Naive thymus-derived CD4-positive, alpha-beta T cell (primary cell): Measurements from ENCODE around the gene ANO1. TPM values are rescaled to one million over a fixed set of nuclear protein-coding genes. Genes with fewer than 3 reads are reported as not detected.
"Not testable (repeated sequence)": the region's sequence is repeated elsewhere in the genome, so short reads cannot be mapped to it uniquely, and the experiment has no call there.

Experiments used
- ATAC-seq: fragments of 150-1000 bp; cut with Tn5 transposase; 2 replicates; pipeline ENCODE4 v1.10.0; 2021; ENCODE audit warnings: mild to moderate bottlenecking, moderate library complexity
- CTCF ChIA-PET: fragments of 350-600 bp; sonication (Branson Sonifier 250); formaldehyde crosslinking; loops from one replicate; lab custom pipeline; 2021; ENCODE audit warnings: antibody characterized with exemption; lab: Charles Lee
- POLR2A ChIA-PET: fragments of 350-600 bp; sonication (Branson Sonifier 250); formaldehyde crosslinking; loops from one replicate; lab custom pipeline; 2021; ENCODE audit warnings: antibody characterized with exemption, inconsistent platforms; lab: Charles Lee
- DNase-seq, 9 donors: peaks; one replicate each; pipeline versions ENCODE4 v3.0.0 to v3.0.0-alpha.2; 2020 to 2022; ENCODE audit warnings: mixed read lengths in 1 of 9
- H3K27ac ChIP-seq: one replicate; pipeline ENCODE4 v1.7.0; 2013; ENCODE audit warnings: mild to moderate bottlenecking, low read depth, low read length, moderate library complexity
- H3K27me3 ChIP-seq, 2 donors: one replicate each; pipeline ENCODE4 v1.7.0; 2013; ENCODE audit warnings: low read length in 2 of 2, mild to moderate bottlenecking in 2 of 2, moderate library complexity in 2 of 2; ENCODE audit not compliant: control insufficient read depth in 2 of 2, insufficient read depth in 2 of 2
- H3K36me3 ChIP-seq, 3 experiments: 1 replicate in 2 of 3; 2 replicates in 1 of 3; pipeline ENCODE4 v1.7.0; 2013; ENCODE audit warnings: low read length in 3 of 3, mild to moderate bottlenecking in 3 of 3, moderate library complexity in 1 of 3; ENCODE audit not compliant: insufficient read depth in 3 of 3, control insufficient read depth in 2 of 3
- H3K4me1 ChIP-seq, 2 donors: one replicate each; pipeline ENCODE4 v1.7.0; 2013; ENCODE audit warnings: low read length in 2 of 2, mild to moderate bottlenecking in 2 of 2, moderate library complexity in 1 of 2; ENCODE audit not compliant: control insufficient read depth in 2 of 2, insufficient read depth in 2 of 2
- H3K4me3 ChIP-seq: 2 replicates; pipeline ENCODE4 v1.7.0; 2013; ENCODE audit warnings: mild to moderate bottlenecking, low read length
- H3K9me3 ChIP-seq, 3 experiments: 1 replicate in 2 of 3; 2 replicates in 1 of 3; pipeline ENCODE4 v1.7.0; 2013; ENCODE audit warnings: low read length in 3 of 3; ENCODE audit not compliant: control insufficient read depth in 2 of 3
- H3K27ac Mint-ChIP-seq, 9 donors: one replicate each; pipeline ENCODE4 v1.8.0; 2020 to 2022; ENCODE audit warnings: mixed read lengths in 9 of 9, mild to moderate bottlenecking in 8 of 9, moderate library complexity in 5 of 9, inconsistent platforms in 2 of 9
- H3K27me3 Mint-ChIP-seq, 5 donors: one replicate each; pipeline ENCODE4 v1.8.0; 2021 to 2022; ENCODE audit warnings: mixed read lengths in 5 of 5, mild to moderate bottlenecking in 1 of 5
- H3K36me3 Mint-ChIP-seq, 5 donors: one replicate each; pipeline ENCODE4 v1.8.0; 2020 to 2022; ENCODE audit warnings: mixed read lengths in 5 of 5, mild to moderate bottlenecking in 3 of 5, inconsistent platforms in 1 of 5
- H3K4me1 Mint-ChIP-seq, 7 donors: one replicate each; pipeline ENCODE4 v1.8.0; 2020 to 2022; ENCODE audit warnings: mixed read lengths in 7 of 7, mild to moderate bottlenecking in 3 of 7, inconsistent platforms in 1 of 7
- H3K4me3 Mint-ChIP-seq, 10 donors: one replicate each; pipeline ENCODE4 v1.8.0; 2020 to 2022; ENCODE audit warnings: mild to moderate bottlenecking in 10 of 10, mixed read lengths in 10 of 10, moderate library complexity in 6 of 10, inconsistent platforms in 2 of 10
- H3K9me3 Mint-ChIP-seq, 11 donors: one replicate each; pipeline ENCODE4 v1.8.0; 2020 to 2022; ENCODE audit warnings: mixed read lengths in 11 of 11, mild to moderate bottlenecking in 4 of 11, inconsistent platforms in 1 of 11, moderate library complexity in 1 of 11
- intact Hi-C, 2 donors: fragments of 100-400 bp; cut with micrococcal nuclease; formaldehyde crosslinking; loops; one replicate each; pipeline ENCODE4 v1.15.1; 2023
- polyA plus RNA-seq, 2 donors: library from polyadenylated mRNA; unstranded; fragments of 300-500 nt; fragmentation: Illumina TruSeq; gene quantifications; one replicate each; pipeline ENCODE4 v1.2.3, GENCODE V29; 2021
- total RNA-seq, 6 experiments: library from RNA in 5 of 6; stranded (reverse) in 5 of 6; gene quantifications; 1 replicate in 5 of 6; 2 replicates in 1 of 6; pipeline ENCODE4 v1.2.3 and lab custom pipeline; 2021 to 2026

Gene ANO1
- total and polyA plus RNA-seq, 7 experiments from 2014 or later = not detected

GRCh38 chr11:70032943-70033710 is 45.0 kb upstream of the ANO1 start:
- no peak overlapping the region for H3K27ac ChIP-seq
- ChIA-PET POLR2A (no interaction called here), CTCF (no interaction called here)
- no peak for DNase-seq
- no peaks in the 10 kb centered on the region for H3K9me3 ChIP-seq
- intact Hi-C loops = no loop called here
- peaks cover 0 to 3% of the 10 kb centered on the region in 2 donors for H3K27me3 ChIP-seq
- peaks cover 2 to 14% (median 6%) of the 10 kb centered on the region in 11 donors for H3K9me3 Mint-ChIP-seq
- H3K27ac Mint-ChIP-seq = no peak overlapping the region
- H3K4me3 ChIP-seq = no peak overlapping the region
- no peaks in the 10 kb centered on the region for H3K36me3 ChIP-seq
- peaks cover 0 to 7% (median 0%) of the 10 kb centered on the region in 5 donors for H3K36me3 Mint-ChIP-seq
- no peak overlapping the region for H3K4me3 Mint-ChIP-seq
- no peaks in the 10 kb centered on the region for H3K4me1 Mint-ChIP-seq
- peaks cover 0 to 42% (median 34%) of the 10 kb centered on the region in 5 donors for H3K27me3 Mint-ChIP-seq
- no peaks in the 10 kb centered on the region for H3K4me1 ChIP-seq
- no peak for ATAC-seq

- Mint-ChIP-seq H3K4me1 (no peaks in the 10 kb centered on the region), H3K9me3 (peaks cover 7 to 20% (median 11%) of the 10 kb centered on the region in 11 donors), H3K27ac (no peak overlapping the region), H3K4me3 (no peak overlapping the region), H3K36me3 (peaks cover 0 to 13% (median 0%) of the 10 kb centered on the region in 5 donors), H3K27me3 (peaks cover 0 to 42% (median 36%) of the 10 kb centered on the region in 5 donors)
- ATAC-seq (no peak), DNase-seq (no peak)
- ChIA-PET CTCF (no interaction called here), POLR2A (no interaction called here)
- Histone ChIP-seq H3K4me1 (no peaks in the 10 kb centered on the region), H3K36me3 (no peaks in the 10 kb centered on the region), H3K4me3 (no peak overlapping the region), H3K27me3 (peaks cover 0 to 3% of the 10 kb centered on the region in 2 donors), H3K27ac (no peak overlapping the region), H3K9me3 (peaks cover 0 to 5% (median 0%) of the 10 kb centered on the region in 3 experiments)
- intact Hi-C loops = no loop called here
Observed at GRCh38 chr11:70033711-70034070, 44.4 kb upstream of the ANO1 start.

DNA sequence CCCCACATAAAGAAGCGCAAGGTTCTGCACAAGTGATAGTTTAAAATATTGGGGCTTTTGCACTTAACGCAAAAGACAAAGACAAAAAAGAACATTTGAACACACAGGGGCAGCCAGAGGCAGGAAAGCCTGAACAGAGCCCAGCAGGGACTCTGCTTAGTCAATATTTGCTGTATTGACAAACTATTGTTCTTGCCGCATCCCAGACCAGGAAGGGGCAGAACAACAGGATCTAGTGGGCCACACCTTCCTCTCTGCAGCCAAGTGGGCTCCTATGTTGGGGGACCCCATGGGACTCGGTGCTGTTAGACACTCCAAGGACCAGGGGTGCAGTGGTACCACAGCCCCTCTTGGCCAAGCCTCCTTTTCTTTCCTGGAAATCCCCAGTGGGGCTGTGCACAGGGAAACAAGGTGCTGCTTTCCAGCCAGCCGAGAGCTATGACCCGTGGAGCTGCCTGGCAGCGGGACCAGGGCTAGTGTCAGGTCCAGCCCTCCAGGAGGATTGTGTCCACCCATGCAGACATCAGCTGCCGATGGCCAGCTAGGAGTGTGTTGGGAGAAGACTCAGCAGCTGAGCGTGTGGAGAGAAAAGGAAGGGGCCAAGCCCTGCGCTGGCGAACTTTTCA is 43.3 kb upstream of the ANO1 start:
- H3K27ac ChIP-seq = no peak overlapping the region
- peaks cover 0 to 51% (median 41%) of the 10 kb centered on the region in 5 donors for H3K27me3 Mint-ChIP-seq
- DNase-seq = no peak
- no peak overlapping the region for H3K4me3 ChIP-seq
- intact Hi-C loops = no loop called here
- H3K36me3 Mint-ChIP-seq = peaks cover 0 to 16% (median 0%) of the 10 kb centered on the region in 5 donors
- peaks cover 0 to 3% of the 10 kb centered on the region in 2 donors for H3K27me3 ChIP-seq
- H3K9me3 Mint-ChIP-seq = peaks cover 7 to 30% (median 17%) of the 10 kb centered on the region in 11 donors
- peaks cover 0 to 6% (median 0%) of the 10 kb centered on the region in 3 experiments for H3K9me3 ChIP-seq
- no peaks in the 10 kb centered on the region for H3K4me1 ChIP-seq
- no peak for ATAC-seq
- H3K27ac Mint-ChIP-seq = no peak overlapping the region
- ChIA-PET CTCF (no interaction called here), POLR2A (no interaction called here)
- H3K4me1 Mint-ChIP-seq = no peaks in the 10 kb centered on the region
- H3K4me3 Mint-ChIP-seq = no peak overlapping the region
- no peaks in the 10 kb centered on the region for H3K36me3 ChIP-seq

- Mint-ChIP-seq H3K9me3 (peaks cover 7 to 39% (median 17%) of the 10 kb centered on the region in 11 donors), H3K27me3 (peaks cover 0 to 55% (median 46%) of the 10 kb centered on the region in 5 donors), H3K36me3 (peaks cover 0 to 20% (median 3%) of the 10 kb centered on the region in 5 donors)
- CTCF ChIA-PET, H3K9me3 ChIP-seq, H3K4me1 ChIP-seq, H3K4me1 Mint-ChIP-seq, ATAC-seq, H3K36me3 ChIP-seq, intact Hi-C loops, H3K4me3 Mint-ChIP-seq, H3K27ac ChIP-seq, H3K4me3 ChIP-seq, DNase-seq, POLR2A ChIA-PET, H3K27me3 ChIP-seq, H3K27ac Mint-ChIP-seq: not testable (repeated sequence)
Observed at GRCh38 chr11:70035665-70036064, 42.5 kb upstream of the ANO1 start.

- intact Hi-C loops = no loop called here
- POLR2A ChIA-PET = no interaction called here
- Histone ChIP-seq H3K36me3 (no peaks in the 10 kb centered on the region), H3K9me3 (peaks cover 0 to 6% (median 0%) of the 10 kb centered on the region in 3 experiments), H3K4me1 (no peaks in the 10 kb centered on the region), H3K4me3 (no peak overlapping the region), H3K27ac (no peak overlapping the region), H3K27me3 (peaks cover 0 to 3% of the 10 kb centered on the region in 2 donors)
- peaks cover 10 to 50% (median 22%) of the 10 kb centered on the region in 11 donors for H3K9me3 Mint-ChIP-seq
- peaks cover under 1 to 59% (median 44%) of the 10 kb centered on the region in 5 donors for H3K27me3 Mint-ChIP-seq
- ATAC-seq (no peak), DNase-seq (no peak)
- no peak overlapping the region for H3K4me3 Mint-ChIP-seq
- peaks cover 0 to 23% (median 3%) of the 10 kb centered on the region in 5 donors for H3K36me3 Mint-ChIP-seq
- no peaks in the 10 kb centered on the region for H3K4me1 Mint-ChIP-seq
- H3K27ac Mint-ChIP-seq = no peak overlapping the region
- CTCF ChIA-PET = no interaction called here
Observed at GRCh38 chr11:70036971-70037882, 40.9 kb upstream of the ANO1 start.

DNA sequence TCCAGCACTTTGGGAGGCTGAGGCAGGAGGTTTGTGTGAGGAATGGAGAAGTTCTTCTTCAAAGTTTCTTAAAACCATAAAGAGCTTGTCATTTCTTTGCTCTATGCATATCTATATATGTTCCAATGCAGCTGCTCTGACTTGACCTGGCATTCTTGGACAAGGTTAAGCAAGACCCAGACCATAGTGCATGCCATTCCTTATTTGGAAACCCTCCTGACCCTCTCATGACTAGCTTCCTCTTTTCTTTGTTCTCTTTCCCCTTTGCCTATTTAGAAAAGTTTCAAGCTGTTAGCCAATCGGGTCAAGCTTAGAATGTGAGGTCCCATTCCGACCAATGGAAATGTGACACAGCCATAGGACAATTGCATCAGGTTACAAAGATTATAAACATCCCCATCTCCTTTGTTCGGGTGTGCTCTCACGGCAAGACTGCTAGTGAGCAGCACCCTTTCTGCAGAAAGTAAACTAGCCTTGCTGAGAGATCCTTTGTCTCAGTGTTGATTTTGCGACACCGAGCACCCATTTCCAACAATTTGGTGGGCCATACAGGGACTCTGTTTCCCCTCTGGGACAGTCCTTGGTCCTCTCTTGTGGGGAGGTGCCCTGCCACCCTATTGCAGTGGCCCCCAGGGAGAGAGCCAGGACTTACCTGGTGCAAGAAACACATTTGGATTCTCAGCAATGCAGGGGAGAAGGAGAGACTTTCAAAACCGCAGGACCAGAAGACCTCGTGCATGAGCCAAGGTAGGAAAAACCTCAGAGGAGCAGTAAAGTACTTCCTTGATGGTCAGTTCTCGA is 39.9 kb upstream of the ANO1 start:
- Histone ChIP-seq H3K4me1 (no peaks in the 10 kb centered on the region), H3K4me3 (no peak overlapping the region), H3K27ac (no peak overlapping the region), H3K36me3 (no peaks in the 10 kb centered on the region), H3K9me3 (peaks cover 0 to 10% (median 0%) of the 10 kb centered on the region in 3 experiments), H3K27me3 (peaks cover 0 to 3% of the 10 kb centered on the region in 2 donors)
- POLR2A ChIA-PET = no interaction called here
- no peak for DNase-seq
- peaks cover 2 to 62% (median 44%) of the 10 kb centered on the region in 5 donors for H3K27me3 Mint-ChIP-seq
- H3K9me3 Mint-ChIP-seq = peaks cover 12 to 60% (median 29%) of the 10 kb centered on the region in 11 donors
- intact Hi-C loops = no loop called here
- ATAC-seq = no peak
- CTCF ChIA-PET = no interaction called here
- H3K27ac Mint-ChIP-seq = no peak overlapping the region
- peaks cover 0 to 29% (median 3%) of the 10 kb centered on the region in 5 donors for H3K36me3 Mint-ChIP-seq
- no peak overlapping the region for H3K4me3 Mint-ChIP-seq
- no peaks in the 10 kb centered on the region for H3K4me1 Mint-ChIP-seq
